ENCODE results near the gene DYRK1B.

The DYRK1B gene

DNA sequence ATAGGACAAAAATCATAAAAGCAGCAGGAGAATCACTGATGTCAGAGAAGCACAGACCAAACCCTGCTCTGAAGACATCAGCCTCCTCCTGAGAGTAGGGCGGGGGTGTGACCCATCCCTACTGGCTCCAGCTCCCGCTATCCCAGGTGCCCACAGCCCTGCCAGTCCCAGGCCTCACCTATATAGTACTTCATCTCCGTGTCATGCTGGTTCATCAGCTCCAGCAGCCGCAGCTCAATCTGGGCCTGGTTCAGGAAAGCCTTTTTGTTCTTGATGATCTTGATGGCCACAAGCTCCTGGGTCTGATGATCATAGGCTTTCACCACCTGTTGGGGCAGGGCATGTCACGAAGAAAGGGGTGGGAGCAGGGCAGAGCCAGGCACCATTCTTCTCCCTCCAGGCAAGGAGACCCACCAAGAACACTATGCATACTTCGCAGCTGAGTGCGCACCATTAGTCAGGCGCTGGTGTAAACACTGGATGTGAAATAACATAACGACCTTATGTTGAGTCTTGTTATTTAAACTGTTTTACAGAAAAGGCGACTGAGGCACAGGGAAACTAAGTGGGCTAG, 4.2 kb downstream of the DYRK1B start:
- TF ChIP-seq, protein P1, sequence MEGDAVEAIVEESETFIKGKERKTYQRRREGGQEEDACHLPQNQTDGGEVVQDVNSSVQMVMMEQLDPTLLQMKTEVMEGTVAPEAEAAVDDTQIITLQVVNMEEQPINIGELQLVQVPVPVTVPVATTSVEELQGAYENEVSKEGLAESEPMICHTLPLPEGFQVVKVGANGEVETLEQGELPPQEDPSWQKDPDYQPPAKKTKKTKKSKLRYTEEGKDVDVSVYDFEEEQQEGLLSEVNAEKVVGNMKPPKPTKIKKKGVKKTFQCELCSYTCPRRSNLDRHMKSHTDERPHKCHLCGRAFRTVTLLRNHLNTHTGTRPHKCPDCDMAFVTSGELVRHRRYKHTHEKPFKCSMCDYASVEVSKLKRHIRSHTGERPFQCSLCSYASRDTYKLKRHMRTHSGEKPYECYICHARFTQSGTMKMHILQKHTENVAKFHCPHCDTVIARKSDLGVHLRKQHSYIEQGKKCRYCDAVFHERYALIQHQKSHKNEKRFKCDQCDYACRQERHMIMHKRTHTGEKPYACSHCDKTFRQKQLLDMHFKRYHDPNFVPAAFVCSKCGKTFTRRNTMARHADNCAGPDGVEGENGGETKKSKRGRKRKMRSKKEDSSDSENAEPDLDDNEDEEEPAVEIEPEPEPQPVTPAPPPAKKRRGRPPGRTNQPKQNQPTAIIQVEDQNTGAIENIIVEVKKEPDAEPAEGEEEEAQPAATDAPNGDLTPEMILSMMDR (IDR thresholded peaks at IDR 0.05; ENCODE audit: low read length, missing control alignments), result no peak
- no peak overlapping the region for H3K4me3 ChIP-seq (replicated peaks; ENCODE audit: low read depth, low read length)
- no peak for DNase-seq (ENCODE audit: low read depth)

DNA sequence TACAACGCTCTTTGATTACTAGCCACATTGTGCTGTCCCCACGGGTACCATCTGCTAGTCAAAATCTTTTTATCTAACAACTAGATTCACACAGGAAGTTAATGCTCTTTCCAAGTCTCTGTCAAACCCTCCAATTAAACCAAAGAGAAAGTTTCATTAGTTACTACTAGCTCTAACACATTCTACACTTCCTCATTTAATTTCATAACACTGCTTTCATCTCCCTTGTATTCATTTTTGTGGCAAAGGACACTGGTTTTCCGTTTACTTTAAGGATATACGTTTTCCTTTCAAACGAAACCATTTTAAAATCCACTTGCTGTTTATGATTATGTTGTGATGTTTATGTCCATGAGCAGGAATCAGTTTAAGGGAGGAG, 5.3 kb downstream of the DYRK1B start:
- no peak overlapping the region for H3K4me3 ChIP-seq (replicated peaks; ENCODE audit: low read depth, low read length)
- TF ChIP-seq, protein P1 (IDR thresholded peaks at IDR 0.05; ENCODE audit: low read length, missing control alignments), result no peak
- DNase-seq (ENCODE audit: low read depth), result no peak

DNA sequence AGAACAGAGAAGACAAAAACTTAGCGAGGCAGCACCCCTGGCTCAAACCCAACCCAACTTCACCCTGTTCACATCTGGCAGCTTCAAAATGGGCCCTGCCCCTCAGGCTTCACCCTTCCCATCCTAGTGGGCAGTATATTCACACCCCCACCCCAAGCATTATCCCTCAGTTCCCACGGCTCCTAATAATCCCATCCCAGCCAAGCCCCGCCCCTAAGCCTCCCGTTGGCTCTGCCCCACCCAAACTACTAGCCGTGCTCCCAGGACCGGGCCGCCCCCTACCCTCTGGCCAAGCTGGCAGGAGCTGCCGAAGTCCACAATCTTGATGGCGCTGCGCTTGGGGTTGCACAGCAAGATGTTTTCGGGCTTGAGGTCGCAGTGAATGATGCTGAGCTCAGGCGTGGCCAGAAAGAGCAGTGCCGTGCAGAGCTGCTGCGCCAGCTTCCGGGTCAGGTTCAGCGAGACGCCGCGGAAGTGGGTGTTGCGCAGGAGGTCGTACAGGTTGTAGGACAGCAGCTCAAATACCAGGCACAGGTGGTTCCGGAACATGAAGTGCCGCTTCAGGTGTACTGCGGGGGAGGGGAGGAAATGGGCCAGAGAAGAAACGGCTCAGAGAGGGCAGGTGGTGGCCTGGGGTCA, 5.8 kb downstream of the DYRK1B start:
- TF ChIP-seq, protein P1 (IDR thresholded peaks at IDR 0.05; ENCODE audit: low read length, missing control alignments), result no peak
- no peak overlapping the region for H3K4me3 ChIP-seq (replicated peaks; ENCODE audit: low read depth, low read length)
- no peak for DNase-seq (ENCODE audit: low read depth)

DNA sequence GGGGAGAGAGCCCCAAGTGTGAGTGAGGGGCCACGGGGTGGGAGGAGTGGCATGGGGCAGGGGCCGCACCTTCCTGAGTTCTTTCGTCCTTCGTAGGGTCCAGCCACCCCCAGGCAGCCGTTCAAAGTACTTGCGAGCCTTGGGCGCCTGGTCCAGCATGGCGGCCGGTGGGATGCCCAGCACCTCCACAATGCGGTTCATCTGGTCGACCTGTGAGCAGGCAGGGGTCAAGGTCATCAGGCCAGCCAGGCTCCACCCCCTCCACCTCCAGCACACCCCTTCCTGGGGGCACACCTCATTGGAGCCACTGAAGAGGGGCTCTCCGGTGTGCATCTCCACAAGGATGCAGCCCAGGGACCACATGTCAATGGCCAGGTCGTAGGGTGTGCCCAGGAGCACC, 6.7 kb downstream of the DYRK1B start:
- TF ChIP-seq, protein P1 (IDR thresholded peaks at IDR 0.05; ENCODE audit: low read length, missing control alignments), result no peak
- H3K4me3 ChIP-seq (replicated peaks; ENCODE audit: low read depth, low read length), result no peak overlapping the region
- DNase-seq (ENCODE audit: low read depth), result no peak

DNA sequence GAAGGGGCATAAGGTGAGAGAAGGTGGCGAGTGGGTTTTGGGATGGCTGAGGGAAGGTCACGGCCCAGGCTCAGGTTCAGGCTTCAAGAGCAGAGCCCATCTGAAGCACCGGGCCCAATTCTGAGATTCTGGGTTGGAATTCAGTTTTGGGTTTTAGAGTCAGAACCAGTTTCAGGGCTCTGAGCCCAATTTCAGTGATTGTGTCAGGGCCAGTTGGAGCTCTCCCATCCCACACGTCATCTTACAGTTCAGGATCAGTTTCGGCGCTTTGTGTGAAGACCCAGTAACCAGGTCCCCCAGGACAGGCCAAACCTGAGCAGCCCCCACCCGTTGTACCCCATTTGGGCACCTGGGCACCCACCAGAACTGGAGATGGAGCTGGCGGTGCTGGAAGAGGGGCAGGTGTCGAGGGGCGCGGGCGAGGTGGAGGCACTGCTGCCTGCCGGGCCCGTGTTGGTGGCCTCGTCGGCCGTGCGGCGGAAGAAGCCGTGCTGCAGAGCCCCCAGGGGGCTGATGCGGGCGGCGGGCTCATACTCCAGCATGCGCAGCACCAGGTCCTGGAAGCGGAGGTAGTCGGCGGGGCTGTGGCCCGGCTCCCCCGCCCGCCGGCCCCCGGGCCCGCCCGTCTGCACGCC, 7.5 kb downstream of the DYRK1B start:
- TF ChIP-seq, protein P1 (IDR thresholded peaks at IDR 0.05; ENCODE audit: low read length, missing control alignments), result no peak
- no peak overlapping the region for H3K4me3 ChIP-seq (replicated peaks; ENCODE audit: low read depth, low read length)
- no peak for DNase-seq (ENCODE audit: low read depth)

DNA sequence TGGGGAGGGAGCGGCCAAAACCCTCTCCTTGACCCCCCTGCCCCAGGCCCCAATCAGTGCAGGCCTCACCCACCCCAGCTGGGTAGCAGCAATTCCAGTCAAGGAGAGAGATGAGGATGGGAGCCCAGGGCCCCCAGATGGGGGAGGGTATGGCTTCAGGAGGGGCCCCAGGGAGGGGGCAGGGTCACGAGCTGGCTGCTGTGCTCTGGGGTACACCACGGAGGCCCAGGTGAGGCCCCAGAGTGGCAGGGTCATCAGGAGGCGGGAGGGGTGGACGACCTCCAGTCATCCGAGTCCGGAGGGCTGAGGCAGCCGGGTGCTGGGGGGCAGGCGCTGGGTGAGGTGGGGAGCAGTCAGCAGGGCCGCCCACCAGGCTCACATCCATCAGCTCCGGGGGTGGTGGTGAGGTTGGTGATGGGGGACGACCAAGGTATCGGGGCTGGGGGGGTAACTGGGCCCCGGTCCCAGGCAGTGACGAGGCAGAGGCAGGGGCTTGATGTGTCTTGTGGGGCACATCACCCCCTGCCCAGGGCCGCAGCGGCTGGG, 8.4 kb downstream of the DYRK1B start:
- TF ChIP-seq, protein P1 (IDR thresholded peaks at IDR 0.05; ENCODE audit: low read length, missing control alignments), result no peak
- H3K4me3 ChIP-seq (replicated peaks; ENCODE audit: low read depth, low read length), result no peak overlapping the region
- no peak for DNase-seq (ENCODE audit: low read depth)

Measured in fibroblast of pulmonary artery (primary cell).